NCI-H1092 (cell line): ENCODE data around the gene MUC5AC.
"Not testable (repeated sequence)": the region's sequence is repeated elsewhere in the genome, so short reads cannot be mapped to it uniquely, and the experiment has no call there.

Source experiments
- DNase-seq: peaks from one replicate; lab custom pipeline; 2025; lab: John Stamatoyannopoulos, UW

MUC5AC gene

DNA sequence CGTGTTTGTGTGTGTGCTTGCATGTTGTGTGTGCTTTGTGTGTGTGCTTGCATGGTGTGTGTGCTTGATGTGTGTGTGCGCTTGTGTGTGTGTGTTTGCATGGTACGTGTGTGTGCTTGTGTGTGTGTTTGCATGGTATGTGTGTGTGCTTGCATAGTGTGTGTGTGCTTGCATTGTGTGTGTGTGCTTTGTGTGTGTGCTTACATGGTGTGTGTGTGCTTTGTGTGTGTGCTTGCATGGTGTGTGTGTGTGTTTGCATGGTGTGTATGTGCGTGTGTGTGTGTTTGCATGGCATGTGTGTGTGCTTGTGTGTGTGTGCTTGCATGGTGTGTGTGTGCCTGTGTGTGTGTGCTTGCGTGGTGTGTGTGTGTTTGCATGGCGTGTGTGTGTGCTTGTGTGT lies 10.0 kb upstream of the MUC5AC start:
- DNase-seq = no peak

DNA sequence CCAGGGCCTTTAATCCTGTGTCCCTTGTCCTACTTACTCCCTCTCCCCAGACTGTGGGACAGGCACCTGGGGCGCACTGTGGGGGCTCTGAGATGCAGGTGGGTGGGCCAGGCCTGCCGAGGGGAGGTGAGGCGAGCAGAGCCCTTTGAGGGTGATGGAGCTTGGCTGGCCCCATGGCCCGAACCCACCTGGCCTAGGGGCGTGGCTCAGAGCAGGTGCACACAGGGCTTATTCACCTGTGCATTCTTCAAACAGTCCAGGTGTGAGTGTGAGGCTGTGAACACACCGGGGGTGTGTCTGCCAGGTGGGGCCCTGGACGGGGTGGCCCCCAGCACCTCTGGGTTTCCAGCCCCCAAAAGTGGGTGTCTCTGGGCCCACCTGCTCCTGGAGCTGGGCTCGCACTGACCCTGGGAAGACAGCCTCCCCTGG lies 9.0 kb upstream of the MUC5AC start:
- no peak for DNase-seq

DNA sequence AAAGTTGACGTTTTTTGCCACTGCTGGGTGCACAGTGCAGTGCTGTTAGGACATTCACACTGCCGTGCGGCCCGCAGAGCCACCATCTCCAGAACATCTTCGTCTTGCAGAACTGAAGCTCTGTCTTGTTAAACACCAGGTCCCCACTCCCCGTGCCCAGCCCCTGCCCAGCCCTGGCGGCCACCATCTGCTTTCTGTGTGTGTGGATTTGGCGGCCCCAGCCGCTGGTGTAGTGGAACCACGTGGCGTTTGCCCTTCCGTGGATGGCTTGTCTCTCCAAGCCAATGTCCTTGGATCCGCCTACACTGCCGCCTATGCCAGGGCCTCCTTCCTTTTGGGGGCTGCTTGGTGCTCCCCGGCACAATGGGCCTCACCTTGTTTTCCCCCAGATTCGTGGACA lies 8.2 kb upstream of the MUC5AC start:
- no peak for DNase-seq

DNA sequence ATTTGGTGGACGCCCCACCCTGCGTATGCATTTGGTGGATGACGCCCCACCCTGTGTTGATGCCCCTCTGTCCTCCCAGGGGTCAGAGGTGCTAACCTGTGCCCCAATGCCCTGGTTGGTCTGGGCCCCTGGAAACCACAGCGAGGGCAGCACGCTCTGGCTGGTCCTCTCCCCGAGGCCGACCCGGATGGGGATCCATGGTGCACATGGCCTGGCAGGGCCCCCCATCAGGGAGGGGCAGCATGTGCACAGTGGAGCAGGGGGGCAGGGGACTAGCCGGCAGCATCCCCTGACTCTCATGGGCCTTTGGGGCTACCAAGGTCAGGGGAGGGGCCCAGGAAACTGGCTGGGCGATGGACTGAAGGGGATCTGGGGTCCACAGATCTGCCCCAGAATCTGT lies 7.6 kb upstream of the MUC5AC start:
- no peak for DNase-seq

DNA sequence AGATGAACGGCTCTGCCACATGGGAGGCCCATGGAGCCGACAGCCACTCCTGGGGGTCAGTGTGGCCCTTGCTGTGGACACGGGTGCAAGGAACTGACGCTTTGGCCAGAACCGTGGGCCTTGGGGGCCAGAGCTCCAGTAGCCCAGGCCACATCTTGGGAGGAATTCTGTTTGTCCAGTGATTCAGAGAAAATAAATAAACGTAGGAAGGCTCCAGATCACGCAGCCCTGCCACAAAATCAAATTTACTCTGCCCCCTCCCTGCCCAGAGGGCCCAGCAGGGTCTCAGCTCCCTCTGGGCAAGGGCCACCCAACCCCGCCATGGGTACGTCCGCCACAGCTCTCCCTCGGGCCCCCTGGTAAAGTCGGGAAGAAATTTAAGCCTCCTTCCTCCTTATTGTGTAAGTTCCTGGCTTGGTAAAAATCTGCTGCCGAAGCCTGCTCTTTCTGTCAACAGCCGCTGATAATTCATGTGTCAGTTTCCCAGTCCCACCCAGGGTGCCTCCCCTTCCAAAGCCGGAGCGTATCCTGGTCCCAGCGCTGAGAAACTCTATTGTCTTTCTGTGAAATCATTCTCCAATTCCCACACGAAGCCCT lies 6.9 kb upstream of the MUC5AC start:
- no peak for DNase-seq

DNA sequence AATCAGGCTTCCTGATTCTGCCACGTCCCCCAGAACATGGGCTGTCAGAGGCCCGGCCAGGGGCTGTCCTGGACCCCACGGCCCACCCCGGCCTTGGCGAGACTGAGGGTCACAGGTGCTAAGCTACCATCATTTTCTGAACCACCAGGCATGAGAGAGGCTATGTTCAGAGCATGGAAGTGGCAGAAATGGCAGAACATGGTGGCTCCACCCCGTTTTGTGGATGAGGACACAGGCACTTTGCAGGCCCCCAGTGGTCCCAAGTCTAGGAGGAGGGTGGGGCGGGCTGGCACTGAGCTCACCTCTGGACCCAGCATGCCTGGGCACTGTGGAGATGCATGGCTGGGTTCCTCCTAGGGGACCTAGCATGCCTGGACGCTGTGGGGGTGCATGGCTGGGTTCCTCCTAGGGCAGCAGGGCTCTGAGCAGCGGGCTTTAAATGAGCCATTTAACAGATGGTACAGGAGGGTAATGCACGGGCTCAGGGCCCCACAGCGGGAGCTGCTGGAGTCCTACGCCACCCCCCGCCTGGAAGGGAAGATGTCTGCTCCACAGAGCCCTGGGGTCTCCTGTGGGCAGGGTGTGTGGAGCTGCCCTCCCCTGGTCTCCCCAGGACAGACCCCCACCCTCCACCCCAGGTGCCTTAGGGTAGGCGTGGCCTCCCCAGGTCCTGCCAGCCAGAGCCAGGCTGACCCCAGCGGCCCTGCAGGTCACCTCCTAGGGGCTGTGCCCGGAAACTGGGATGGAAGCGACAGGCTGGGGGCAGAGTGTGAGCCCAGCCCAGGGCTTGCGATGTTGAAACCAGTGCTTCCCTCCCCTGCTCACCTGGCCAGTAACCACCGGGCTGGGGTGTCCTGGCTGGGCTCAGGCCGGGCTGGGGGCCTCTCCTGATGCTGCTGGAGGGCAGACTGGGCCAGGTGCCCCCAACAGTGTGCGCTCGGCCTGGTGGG lies 6.1 kb upstream of the MUC5AC start:
- no peak for DNase-seq

DNA sequence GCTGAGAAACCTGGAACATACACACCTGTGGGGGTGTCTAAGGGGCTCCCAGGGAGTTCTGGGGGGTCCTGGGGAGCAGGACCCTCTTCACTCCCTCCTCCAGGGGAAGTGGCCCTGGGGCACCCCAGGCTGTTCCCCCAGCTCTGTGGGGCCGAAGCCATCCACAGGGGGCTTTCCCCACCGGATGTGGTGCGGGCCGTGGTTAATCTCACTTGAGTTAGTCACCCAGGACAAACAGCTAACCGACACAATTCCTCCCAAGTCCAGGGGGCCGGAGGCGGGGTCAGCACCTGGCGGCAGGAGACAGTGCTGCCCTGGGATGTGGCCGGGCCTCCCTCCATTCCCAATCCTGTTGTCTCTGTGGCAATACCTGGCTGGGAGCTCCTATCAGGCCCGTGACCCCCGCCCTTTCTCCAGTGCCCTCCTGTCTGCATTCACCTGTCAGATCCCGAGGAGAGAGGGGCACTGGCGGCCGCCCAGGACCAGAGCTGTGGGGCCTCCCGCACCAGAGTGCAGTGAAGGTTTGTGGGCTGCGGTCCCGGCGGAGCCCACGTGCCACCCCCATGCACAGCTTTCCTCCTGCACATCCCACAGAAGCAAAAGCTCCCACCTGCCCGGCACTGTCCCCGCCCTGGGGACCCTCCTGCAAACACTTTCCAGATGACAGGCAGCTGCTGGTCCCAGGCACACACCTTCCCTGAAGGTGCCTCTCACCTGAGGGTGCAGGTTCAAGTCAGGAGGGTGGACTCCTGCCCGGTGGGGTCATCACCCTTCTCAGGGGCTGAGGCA lies 5.2 kb upstream of the MUC5AC start:
- no peak for DNase-seq

DNA sequence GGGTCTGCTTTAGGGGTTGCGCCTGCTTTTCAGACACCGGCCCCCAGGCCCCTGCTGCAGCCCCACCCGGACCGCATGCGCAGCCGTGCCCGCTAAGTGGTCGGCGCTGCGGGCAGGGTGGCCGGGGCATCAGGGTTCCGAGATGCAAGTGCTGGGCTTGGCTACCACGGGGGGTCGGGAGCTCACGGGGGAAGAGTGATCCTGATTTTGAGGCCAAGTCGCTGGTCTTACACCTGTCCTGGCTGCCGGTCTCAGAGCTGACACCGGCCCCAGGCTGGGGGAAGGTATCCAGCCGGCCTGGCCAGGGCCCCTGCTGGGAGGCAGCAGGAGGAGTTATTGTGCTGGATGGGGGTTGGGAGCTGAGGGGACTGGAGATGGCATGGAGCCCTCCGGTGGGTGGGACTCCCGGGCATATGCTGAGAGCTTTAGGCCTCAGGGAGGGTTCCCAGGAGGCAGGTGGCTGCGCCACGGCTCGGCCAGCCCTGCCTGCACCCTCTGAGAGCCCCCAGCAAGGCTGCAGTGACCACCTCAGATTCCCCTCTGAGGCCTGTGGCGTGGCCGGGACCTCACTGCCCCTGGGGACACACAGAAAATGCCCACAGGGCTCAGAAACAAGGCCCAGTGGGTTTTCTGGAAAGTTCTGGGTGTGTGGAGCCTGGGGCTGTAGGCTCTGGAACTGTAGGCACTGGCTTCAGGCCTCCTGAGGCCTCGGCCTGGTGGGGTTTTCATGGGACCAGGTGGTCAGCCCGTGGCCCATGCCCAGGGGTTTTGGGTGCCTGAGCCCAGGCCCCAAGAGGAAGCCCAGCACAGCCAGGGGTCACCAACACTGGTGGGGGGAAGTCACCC lies 4.4 kb upstream of the MUC5AC start:
- peak; percentile 5 for DNase-seq

DNA sequence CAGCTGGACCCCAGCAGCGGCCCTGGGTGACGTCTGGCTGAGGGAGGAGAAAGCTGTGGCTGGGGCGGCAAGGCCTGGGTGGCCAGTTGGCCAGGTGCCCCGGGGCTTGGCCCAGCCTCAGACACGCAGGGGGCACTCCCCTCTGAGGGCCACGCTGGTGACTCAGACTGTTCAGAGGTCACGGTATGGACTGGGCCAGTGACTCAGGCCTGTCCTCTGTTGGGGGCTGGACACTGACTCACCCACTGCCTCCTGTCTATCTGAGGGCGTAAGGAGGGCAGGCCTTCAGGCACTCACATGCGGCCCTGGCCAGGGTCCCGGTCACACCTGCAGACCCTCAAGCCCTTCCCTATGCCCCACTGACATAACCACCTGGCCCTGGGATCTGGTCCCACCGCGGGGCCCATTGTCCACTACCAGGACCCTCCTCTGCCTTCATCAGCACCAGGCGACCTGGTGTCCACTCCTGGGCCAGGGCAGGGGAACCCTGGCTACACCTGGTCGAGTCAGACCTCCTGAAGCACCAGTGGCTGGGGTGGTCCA lies 3.7 kb upstream of the MUC5AC start:
- DNase-seq = no peak

DNA sequence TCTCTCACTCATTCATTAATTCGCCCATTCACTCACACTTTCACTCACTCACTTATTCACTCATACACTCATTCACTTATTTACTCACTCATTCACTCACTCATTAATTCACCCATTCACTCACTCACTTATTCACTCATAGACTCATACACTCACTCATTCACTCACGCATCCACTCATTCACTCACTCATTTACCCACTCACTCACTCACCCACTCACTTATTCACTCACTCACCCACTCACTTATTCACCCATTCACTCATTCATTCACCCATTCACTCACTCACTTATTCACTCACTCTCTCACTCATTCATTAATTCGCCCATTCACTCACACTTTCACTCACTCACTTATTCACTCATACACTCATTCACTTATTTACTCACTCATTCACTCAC lies 3.1 kb upstream of the MUC5AC start:
- DNase-seq = not testable (repeated sequence)

DNA sequence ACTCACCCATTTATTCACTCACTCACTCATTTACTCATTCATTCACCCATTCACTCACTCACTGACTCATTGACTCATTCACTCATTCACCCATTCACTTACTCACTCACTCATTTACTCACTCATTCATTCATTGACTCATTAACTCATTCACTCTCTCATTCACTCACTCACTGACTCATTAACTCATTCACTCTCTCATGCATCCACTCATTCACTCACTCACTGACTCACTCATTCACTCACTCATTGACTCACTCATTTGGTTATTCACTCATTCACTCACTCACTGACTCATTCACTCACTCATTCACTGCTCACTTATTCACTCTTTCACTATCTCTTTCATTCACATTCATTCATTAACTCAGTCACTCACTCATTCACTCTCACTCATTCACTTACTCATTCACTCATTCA lies 2.5 kb upstream of the MUC5AC start:
- no peak for DNase-seq

DNA sequence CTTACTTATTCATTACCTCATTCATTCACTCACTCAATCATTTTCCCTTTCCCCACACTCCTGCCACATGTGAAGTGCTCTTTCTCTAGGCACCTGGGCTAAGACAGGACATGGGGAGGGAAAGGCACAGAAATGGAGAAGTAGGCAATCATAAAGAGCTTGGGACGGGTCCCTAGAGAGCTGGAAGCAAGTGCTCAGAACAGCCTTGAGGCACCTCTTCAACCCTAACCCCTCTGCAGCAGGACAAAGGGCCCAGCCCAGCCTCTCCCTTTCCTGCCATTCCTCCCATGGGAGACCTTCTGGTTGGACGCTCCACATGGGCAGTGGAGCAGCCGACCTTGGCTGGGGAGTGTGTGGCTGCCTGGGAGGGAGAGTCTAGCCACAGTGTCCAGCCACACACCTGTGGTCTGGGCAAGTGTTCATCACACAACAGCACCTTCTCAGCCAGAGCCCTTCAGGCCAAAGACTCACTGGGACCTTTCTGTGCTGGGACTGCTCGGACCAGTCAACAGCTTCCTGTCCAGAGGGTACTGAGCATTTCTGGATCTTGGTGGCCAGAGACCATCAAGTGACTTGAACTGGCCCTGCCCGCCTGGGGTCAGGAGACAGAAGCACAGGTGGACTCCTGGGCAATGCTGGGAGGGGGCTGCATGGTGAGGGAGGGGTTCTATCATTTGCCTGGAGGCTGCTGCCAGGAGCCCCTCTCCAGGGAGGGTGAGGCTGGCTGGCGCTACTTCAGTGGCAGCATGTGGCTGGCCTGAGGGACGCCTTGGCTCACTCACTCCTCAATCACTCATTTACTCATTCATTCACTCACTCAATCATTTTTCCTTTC lies 1.0 kb upstream of the MUC5AC start:
- no peak for DNase-seq

DNA sequence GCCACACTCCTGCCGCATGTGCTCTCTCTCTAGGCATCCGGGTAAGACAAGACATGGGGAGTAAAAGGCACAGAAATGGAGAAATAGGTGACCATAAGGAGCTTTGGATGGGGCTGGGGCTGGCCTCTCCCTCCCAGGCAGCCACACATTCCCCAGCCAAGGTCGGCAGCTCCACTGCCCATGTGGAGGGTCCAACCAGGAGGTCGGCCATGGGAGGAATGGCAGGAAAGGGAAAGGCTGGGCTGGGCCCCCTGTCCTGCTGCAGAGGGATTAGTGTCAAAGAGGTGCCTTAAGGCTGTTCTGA lies 460 bp upstream of the MUC5AC start:
- DNase-seq = no peak

DNA sequence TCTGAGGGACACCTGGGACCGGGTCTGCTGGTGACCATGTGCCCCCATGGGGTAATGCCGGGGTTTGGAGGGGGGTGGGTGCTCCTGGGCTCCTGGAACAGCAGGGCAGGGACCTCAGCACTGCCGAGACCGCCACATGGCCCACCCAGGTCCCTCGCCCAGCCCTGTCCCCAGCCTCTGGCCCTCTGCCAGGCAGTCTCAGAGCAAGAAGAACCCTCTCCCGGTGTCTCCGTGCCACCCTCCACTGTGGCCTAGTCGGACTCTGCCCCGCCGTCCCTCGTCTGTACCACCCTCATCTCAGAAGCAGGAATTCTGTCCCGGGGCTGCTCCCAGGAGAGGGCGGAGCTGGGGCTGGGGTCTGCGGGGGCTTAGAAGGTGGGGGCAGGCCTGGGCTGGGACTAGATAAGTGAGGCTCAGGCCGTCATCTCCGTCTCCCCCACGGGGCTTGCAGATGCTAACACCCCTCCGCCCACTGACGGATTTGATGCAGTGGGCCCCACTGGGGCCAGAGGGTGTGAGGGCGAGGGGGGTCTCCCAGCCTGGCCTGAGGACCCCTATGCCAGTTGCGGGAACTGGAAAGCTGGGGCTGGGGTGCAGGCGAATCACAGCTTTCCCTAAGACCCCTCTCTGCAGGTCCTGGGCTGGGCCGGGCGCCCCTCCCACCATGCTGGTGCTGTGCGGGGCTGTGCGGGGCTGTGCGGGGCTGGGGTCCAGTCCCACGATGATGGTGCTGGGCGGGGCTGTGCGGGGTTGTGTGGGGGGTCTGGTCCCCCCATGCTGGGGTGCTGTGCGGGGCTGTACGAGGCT lies 1.1 kb downstream of the MUC5AC start:
- DNase-seq = no peak

DNA sequence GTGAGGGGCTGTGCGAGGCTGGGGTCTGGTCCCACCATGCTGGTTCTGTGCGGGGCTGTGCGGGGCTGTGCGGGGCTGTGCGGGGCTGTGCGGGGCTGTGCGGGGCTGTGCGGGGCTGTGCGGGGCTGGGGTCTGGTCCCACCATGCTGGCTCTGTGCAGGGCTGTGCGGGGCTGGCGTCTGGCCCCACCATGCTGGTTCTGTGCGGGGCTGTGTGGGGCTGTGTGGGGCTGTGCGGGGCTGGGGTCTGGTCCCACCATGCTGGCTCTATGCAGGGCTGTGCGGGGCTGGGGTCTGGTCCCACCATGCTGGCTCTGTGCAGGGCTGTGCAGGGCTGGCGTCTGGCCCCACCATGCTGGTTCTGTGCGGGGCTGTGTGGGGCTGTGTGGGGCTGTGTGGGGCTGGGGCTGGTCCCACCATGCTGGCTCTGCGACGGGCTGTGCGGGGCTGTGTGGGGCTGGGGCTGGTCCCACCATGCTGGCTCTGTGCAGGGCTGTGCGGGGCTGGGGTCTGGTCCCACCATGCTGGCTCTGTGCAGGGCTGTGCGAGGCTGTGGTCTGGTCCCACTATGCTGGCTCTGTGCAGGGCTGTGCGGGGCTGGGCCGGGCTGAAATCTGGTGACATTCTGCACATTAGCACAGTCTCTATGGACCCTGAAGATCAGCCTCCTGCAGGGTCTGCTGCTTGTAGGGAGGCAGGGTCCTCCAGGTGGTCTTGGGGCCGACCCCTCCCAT lies 1.9 kb downstream of the MUC5AC start:
- not testable (repeated sequence) for DNase-seq

DNA sequence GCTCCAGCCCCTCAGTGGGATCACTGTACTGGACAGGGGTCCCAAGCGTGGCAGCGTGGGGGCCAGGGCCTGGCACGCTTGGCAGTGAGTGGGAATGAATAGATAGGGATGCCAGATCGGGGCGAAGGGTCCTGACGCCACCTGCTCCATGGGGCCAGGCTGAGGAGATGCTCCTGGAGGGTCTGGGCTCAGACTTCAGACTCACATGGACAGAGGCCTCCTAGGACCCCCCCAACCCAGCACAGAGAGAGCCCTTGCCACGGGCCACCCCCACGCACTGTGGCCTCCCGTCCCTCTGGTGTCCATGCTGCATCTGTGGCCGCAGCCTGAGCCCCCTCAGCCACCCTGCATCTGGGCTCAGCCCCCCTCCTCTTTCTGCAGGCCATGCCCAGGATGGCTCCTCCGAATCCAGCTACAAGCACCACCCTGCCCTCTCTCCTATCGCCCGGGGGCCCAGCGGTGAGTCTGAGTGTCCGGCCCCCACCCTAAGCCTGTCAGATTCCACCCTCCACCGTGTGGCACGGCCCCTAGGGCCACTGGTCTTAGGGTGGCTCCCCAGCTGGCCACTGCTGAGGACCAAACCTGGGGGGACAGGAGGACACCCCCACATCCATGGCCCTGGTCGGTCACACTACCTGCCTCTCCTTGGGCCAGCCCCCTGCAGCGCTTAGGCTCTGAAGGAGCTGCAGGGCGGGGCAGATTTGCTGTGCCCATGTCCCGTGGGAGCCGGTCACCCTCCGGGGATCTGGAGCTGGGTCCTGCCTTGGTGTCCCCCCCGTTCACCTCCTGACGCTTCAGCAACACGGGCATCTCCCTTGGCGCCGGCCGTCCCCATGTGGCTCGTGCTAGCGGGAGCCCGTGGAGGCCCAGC lies 2.7 kb downstream of the MUC5AC start:
- DNase-seq = no peak

DNA sequence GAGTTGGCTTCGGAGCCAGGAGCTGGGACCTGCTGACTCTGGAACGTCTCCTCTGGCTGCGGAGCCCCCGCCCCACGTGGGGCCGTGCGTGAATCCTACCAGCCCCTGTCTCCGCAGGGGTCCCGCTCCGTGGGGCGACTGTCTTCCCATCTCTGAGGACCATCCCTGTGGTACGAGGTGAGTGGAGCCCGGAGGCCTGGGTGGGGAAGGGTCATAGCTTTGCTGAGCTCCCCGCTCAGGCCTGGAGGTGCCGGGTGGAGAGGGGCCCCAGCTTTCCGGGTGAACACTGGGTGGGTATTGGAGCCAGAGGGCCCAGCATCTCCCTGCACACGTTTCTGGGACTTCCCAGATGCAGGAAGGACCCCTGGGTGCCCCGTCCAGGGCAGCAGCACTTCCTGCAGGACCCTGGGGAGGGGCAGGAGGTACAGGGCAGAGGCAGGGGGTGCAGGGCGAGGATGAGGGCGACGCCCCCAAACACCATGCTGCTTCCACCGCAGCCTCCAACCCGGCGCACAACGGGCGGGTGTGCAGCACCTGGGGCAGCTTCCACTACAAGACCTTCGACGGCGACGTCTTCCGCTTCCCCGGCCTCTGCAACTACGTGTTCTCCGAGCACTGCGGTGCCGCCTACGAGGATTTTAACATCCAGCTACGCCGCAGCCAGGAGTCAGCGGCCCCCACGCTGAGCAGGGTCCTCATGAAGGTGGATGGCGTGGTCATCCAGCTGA lies 3.8 kb downstream of the MUC5AC start:
- no peak for DNase-seq

DNA sequence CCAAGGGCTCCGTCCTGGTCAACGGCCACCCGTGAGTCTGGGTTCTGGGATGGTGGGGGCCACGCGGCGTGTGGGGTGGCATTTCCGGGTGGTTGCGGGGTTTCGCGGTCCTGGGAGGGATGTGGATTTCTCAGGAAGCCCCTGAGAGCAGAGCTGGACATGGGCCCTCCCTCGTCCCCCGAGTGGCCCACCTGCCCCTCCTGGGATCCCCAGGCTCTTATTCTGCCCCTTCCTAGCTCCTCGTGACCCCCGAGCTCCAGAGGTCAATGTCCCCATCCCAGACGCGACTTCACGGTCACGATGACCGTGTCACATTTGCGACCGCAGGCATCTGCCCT lies 4.4 kb downstream of the MUC5AC start:
- DNase-seq = no peak
